ENCODE measurements around the gene ACOT7.

The ACOT7 gene

DNA sequence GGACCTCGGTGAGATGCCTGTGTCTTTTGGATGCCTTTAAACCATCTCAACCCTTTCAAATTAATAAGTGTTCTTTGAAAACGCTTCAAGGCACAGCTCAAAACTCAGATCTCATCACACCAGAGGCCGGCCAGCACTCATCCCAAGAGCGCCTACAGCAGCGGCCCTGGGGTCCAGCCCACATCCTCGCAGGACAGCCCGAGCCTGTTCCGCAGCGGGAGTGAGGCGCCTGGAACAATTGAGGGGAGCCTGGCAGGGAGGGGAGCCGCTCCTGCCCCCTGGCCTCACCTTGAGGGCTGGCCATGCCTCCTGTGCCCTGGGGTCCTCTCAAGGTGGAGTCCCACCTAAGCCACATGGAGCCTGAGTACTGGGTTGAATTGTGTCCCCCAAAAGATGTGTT lies 37.9 kb downstream of the ACOT7 start:
- no peaks in the 10 kb centered on the region for H3K36me3 Mint-ChIP-seq (ENCODE audit: low read depth)
- no peak overlapping the region for H3K27ac Mint-ChIP-seq
- no peaks in the 10 kb centered on the region for H3K9me3 Mint-ChIP-seq
- peaks cover 41% of the 10 kb centered on the region for H3K4me1 Mint-ChIP-seq
- H3K4me3 Mint-ChIP-seq: no peak overlapping the region
- TF ChIP-seq, protein P1, sequence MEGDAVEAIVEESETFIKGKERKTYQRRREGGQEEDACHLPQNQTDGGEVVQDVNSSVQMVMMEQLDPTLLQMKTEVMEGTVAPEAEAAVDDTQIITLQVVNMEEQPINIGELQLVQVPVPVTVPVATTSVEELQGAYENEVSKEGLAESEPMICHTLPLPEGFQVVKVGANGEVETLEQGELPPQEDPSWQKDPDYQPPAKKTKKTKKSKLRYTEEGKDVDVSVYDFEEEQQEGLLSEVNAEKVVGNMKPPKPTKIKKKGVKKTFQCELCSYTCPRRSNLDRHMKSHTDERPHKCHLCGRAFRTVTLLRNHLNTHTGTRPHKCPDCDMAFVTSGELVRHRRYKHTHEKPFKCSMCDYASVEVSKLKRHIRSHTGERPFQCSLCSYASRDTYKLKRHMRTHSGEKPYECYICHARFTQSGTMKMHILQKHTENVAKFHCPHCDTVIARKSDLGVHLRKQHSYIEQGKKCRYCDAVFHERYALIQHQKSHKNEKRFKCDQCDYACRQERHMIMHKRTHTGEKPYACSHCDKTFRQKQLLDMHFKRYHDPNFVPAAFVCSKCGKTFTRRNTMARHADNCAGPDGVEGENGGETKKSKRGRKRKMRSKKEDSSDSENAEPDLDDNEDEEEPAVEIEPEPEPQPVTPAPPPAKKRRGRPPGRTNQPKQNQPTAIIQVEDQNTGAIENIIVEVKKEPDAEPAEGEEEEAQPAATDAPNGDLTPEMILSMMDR (IDR thresholded peaks at IDR 0.05; ENCODE audit: unreplicated experiment in 3 of 3): no peak
- peaks cover 3% of the 10 kb centered on the region for H3K27me3 Mint-ChIP-seq (ENCODE audit: low read depth)

DNA sequence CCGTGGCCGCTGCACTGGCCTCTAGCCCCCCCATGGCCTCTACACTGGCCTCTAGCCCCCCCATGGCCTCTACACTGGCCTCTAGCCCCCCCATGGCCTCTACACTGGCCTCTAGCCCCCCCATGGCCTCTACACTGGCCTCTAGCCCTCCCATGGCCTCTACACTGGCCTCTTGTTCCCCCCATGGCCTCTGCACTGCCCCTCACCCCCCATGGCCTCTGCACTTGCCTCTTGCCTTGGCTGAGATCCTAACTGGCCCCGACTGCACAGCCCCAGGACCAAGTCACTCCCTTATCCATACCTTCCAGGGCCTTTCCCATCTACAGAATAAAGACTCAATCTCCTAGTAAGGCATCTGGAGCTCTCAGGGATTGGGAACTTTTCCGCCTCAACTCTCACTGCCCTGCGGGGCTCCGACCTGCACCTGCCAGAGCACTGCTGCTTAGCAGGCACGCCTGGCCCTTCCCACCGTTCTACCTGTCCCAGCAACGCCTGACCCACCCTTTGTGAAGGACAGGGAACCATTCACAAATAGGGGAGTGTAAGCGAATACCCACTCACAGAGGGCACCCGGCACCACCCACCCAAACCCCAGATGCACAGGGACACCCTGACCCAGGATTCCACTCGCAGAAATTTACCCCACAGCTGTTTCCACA lies 38.8 kb downstream of the ACOT7 start:
- TF ChIP-seq, protein P1 (IDR thresholded peaks at IDR 0.05; ENCODE audit: unreplicated experiment in 3 of 3): no peak
- H3K36me3 Mint-ChIP-seq (ENCODE audit: low read depth): no peaks in the 10 kb centered on the region
- peaks cover 3% of the 10 kb centered on the region for H3K27me3 Mint-ChIP-seq (ENCODE audit: low read depth)
- H3K9me3 Mint-ChIP-seq: no peaks in the 10 kb centered on the region
- peak overlapping the region in 2 of 3 experiments; percentile 3 to 9 for H3K27ac Mint-ChIP-seq
- no peak overlapping the region for H3K4me3 Mint-ChIP-seq
- H3K4me1 Mint-ChIP-seq: peaks cover 34% of the 10 kb centered on the region

DNA sequence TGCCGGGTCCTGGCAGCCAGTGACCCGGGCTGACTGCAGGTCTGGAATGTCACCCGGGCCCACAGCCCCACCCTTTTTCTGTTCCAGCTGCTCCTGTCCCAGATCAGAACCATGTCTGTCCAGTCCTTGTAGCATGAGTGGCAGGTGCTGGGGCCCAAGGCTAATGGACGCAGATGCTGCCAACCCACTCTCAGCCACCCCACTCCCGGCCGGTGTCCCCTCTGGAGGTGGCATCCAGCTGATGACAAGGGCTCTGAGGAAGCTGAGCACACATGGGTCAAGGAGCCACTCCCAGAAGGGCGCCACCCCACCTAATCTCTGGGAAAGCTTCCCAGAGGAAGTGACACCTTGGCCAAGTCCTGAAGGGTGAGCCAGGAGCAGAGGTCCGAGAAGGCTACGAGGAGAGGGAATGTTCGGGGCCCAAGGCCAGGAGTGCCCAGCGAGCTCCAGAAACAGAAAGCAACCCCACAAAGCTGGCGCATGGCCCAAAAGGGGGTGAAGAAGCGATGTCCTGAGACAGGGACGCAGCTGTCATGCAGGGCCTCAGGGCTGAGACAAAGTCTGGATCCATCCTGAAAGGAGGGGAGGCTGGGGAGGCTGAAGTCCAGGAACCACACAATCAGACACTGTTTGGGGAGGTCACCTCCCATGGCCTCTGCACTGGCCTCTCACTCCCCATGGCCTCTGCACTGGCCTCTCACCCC lies 39.5 kb downstream of the ACOT7 start:
- TF ChIP-seq, protein P1 (IDR thresholded peaks at IDR 0.05; ENCODE audit: unreplicated experiment in 3 of 3): no peak
- H3K27me3 Mint-ChIP-seq (ENCODE audit: low read depth): peaks cover 3% of the 10 kb centered on the region
- peak overlapping the region in 2 of 3 experiments; percentile 37 to 50 for H3K27ac Mint-ChIP-seq
- peaks cover 29% of the 10 kb centered on the region for H3K4me1 Mint-ChIP-seq
- no peaks in the 10 kb centered on the region for H3K9me3 Mint-ChIP-seq
- H3K36me3 Mint-ChIP-seq (ENCODE audit: low read depth): no peaks in the 10 kb centered on the region
- H3K4me3 Mint-ChIP-seq: no peak overlapping the region

DNA sequence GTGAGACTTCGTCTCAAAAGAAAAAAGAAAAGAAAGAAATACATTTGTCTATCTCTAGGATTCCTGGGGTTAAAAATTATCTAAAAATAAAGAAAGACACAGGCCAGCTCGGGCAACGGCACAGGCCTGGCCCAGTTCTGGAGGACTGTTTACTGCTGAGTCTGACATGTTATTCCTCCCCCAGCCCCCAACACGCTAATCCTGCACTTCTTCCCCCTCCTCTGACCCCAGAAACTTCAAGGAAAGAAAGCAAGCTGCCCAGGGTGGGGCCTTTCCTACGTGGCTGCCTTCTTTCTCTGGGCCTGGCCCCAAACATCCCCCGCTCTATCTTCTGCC lies 40.0 kb downstream of the ACOT7 start:
- no peaks in the 10 kb centered on the region for H3K9me3 Mint-ChIP-seq
- no peaks in the 10 kb centered on the region for H3K36me3 Mint-ChIP-seq (ENCODE audit: low read depth)
- H3K27ac Mint-ChIP-seq: peak overlapping the region; percentile 37 to 53 (median 50)
- H3K4me1 Mint-ChIP-seq: peaks cover 24% of the 10 kb centered on the region
- H3K27me3 Mint-ChIP-seq (ENCODE audit: low read depth): peaks cover 3% of the 10 kb centered on the region
- TF ChIP-seq, protein P1 (IDR thresholded peaks at IDR 0.05; ENCODE audit: unreplicated experiment in 3 of 3): no peak
- H3K4me3 Mint-ChIP-seq: no peak overlapping the region

DNA sequence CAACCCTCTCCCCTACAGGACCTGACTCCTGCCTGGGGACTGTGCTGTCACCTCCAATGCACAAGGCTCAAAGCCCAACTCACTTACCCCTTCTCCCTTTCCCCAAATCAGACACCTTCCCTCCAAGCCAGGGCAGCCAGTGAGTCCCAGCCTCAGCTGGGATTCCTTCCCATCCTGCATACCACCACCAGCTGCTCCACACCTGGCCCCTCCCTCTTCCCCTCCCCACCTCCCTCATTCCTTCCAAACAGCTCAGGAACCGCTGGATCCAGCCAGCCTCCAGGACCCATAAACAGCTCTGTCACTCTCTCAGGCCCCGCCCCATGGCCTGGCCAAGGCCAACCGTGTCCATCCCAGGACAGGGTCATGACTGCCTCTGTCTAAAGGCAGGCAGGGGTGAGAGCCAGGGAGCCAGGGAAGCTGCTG lies 41.4 kb downstream of the ACOT7 start:
- H3K27me3 Mint-ChIP-seq (ENCODE audit: low read depth): peaks cover 10% of the 10 kb centered on the region

More for the DNA sequence above, 41.4 kb downstream of the ACOT7 start:
- peaks cover 32% of the 10 kb centered on the region for H3K4me1 Mint-ChIP-seq
- H3K9me3 Mint-ChIP-seq: no peaks in the 10 kb centered on the region
- TF ChIP-seq, protein P1 (IDR thresholded peaks at IDR 0.05; ENCODE audit: unreplicated experiment in 3 of 3): no peak
- no peak overlapping the region for H3K27ac Mint-ChIP-seq
- no peak overlapping the region for H3K4me3 Mint-ChIP-seq
- no peaks in the 10 kb centered on the region for H3K36me3 Mint-ChIP-seq (ENCODE audit: low read depth)
